CD4-positive, alpha-beta T cell (primary cell): Measurements from ENCODE around the gene UBE2D2. TPM values are rescaled to one million over a fixed set of nuclear protein-coding genes. Genes with fewer than 3 reads are reported as not detected.

Experiments
- ATAC-seq: fragments of 200-7000 bp; cut with Tn5 transposase; one replicate; pipeline ENCODE4 v1.10.0; 2022; ENCODE audit warnings: mild to moderate bottlenecking; ENCODE audit not compliant: poor library complexity
- CTCF ChIA-PET: fragments of 350-600 bp; sonication (Branson Sonifier 250); formaldehyde crosslinking; loops from one replicate; lab custom pipeline; 2021; ENCODE audit warnings: antibody characterized with exemption, inconsistent platforms; lab: Charles Lee
- POLR2A ChIA-PET: fragments of 350-600 bp; sonication (Branson Sonifier 250); formaldehyde crosslinking; loops from one replicate; lab custom pipeline; 2021; ENCODE audit warnings: antibody characterized with exemption, inconsistent platforms; lab: Charles Lee
- DNase-seq, 14 experiments: peaks; one replicate each; pipeline ENCODE4 v3.0.0-alpha.2; 2013 to 2020; ENCODE audit warnings: mixed read lengths in 2 of 14
- H3K27ac ChIP-seq, 2 donors: one replicate each; pipeline versions ENCODE4 v1.5.1 to v1.7.0; 2013; ENCODE audit warnings: low read length in 2 of 2, low read depth in 1 of 2, mild to moderate bottlenecking in 1 of 2
- H3K27me3 ChIP-seq, 2 experiments: 1 replicate in 1 of 2; 2 replicates in 1 of 2; pipeline versions ENCODE4 v1.6.1 to v1.7.0; 2013; ENCODE audit warnings: low read length in 2 of 2, control low read depth in 1 of 2, mild to moderate bottlenecking in 1 of 2, moderate library complexity in 1 of 2; ENCODE audit not compliant: insufficient read depth in 2 of 2, control insufficient read depth in 1 of 2
- H3K36me3 ChIP-seq: one replicate; pipeline ENCODE4 v1.6.1; 2013; ENCODE audit warnings: low read length, control low read depth; ENCODE audit not compliant: insufficient read depth
- H3K4me1 ChIP-seq: one replicate; pipeline ENCODE4 v1.6.1; 2013; ENCODE audit warnings: low read length, control low read depth; ENCODE audit not compliant: insufficient read depth
- H3K4me3 ChIP-seq: one replicate; pipeline ENCODE4 v1.5.1; 2013; ENCODE audit warnings: mild to moderate bottlenecking, low read length, moderate library complexity
- H3K9me3 ChIP-seq, 2 experiments: 1 replicate in 1 of 2; 2 replicates in 1 of 2; pipeline versions ENCODE4 v1.6.1 to v1.7.0; 2013; ENCODE audit warnings: low read length in 2 of 2, mild to moderate bottlenecking in 2 of 2, control low read depth in 1 of 2, moderate library complexity in 1 of 2; ENCODE audit not compliant: control insufficient read depth in 1 of 2, insufficient read depth in 1 of 2
- H3K27ac Mint-ChIP-seq: one replicate; pipeline ENCODE4 v1.8.0; 2020; ENCODE audit warnings: mixed read lengths
- H3K27me3 Mint-ChIP-seq: one replicate; pipeline ENCODE4 v1.8.0; 2021; ENCODE audit warnings: mixed read lengths
- H3K36me3 Mint-ChIP-seq: one replicate; pipeline ENCODE4 v1.8.0; 2021; ENCODE audit warnings: low read depth, mixed read lengths
- H3K4me1 Mint-ChIP-seq: one replicate; pipeline ENCODE4 v1.8.0; 2021; ENCODE audit warnings: low read depth, mixed read lengths
- H3K4me3 Mint-ChIP-seq: one replicate; pipeline ENCODE4 v1.8.0; 2020; ENCODE audit warnings: mild to moderate bottlenecking, mixed read lengths
- H3K9me3 Mint-ChIP-seq: one replicate; pipeline ENCODE4 v1.8.0; 2020; ENCODE audit warnings: mixed read lengths
- intact Hi-C, 2 experiments: fragments of 100-400 bp; cut with DNase I in 1 of 2; cut with micrococcal nuclease in 1 of 2; formaldehyde crosslinking; loops; one replicate each; pipeline versions ENCODE4 v1.15.1 to v1.9.0; 2023 to 2025; cut with DNase I, micrococcal nuclease
- total RNA-seq, 174 experiments: library from RNA in 2 of 174; stranded (reverse) in 2 of 174; gene quantifications; one replicate each; pipeline ENCODE4 v1.2.3 and lab custom pipeline; 2021 to 2026
- TF ChIP-seq, protein P1 (sequence below): fragments of 200-600 bp; IDR thresholded peaks from one replicate; pipeline ENCODE4 v1.8.0; 2022; ENCODE audit warnings: antibody characterized with exemption, mild to moderate bottlenecking

UBE2D2 gene
- total RNA-seq, 2 experiments from 2014 or later, result 164 to 174 TPM

DNA sequence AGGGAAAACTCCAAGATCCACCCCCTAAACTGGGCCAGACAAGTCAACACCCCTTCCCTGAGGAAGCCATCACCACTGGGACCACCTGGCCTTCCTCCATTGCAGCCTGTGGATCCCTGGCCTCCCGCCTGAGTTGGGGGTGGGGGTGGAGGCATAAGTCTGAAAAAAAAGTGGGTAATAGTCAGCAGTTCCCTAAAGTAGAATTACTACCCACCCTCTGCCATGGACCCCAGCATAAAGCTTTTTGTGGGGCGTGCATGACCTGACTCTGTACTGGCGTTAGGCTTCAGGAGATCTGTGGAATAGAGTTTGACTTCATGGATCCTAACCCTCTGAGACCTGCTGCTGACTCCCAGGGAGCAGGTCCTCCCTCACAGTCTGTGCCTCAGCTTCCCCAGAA is 85.0 kb downstream of the UBE2D2 start:
- CTCF ChIA-PET, result interaction anchor here (1.0 to 2.4 kb wide), 1 partner anchor 119 kb away, joined by 3 to 8 read pairs; no protein-coding TSS in a partner anchor
- DNase-seq, result no peak
- Histone ChIP-seq H3K27ac (no peak overlapping the region), H3K27me3 (peaks cover 36 to 43% of the 10 kb centered on the region in 2 experiments), H3K9me3 (peaks cover 0 to 19% of the 10 kb centered on the region in 2 experiments), H3K36me3 (no peaks in the 10 kb centered on the region), H3K4me1 (peaks cover 38% of the 10 kb centered on the region), H3K4me3 (no peak overlapping the region)
- H3K27ac Mint-ChIP-seq, result no peak overlapping the region
- no peaks in the 10 kb centered on the region for H3K9me3 Mint-ChIP-seq
- no peaks in the 10 kb centered on the region for H3K36me3 Mint-ChIP-seq
- peak overlapping the region; percentile 59 for H3K4me3 Mint-ChIP-seq
- POLR2A ChIA-PET, result interaction anchor here (1.7 to 2.0 kb wide), 2 partner anchors 10 to 13 kb away, joined by 3 to 6 read pairs; no protein-coding TSS in a partner anchor
- TF ChIP-seq, protein P1, sequence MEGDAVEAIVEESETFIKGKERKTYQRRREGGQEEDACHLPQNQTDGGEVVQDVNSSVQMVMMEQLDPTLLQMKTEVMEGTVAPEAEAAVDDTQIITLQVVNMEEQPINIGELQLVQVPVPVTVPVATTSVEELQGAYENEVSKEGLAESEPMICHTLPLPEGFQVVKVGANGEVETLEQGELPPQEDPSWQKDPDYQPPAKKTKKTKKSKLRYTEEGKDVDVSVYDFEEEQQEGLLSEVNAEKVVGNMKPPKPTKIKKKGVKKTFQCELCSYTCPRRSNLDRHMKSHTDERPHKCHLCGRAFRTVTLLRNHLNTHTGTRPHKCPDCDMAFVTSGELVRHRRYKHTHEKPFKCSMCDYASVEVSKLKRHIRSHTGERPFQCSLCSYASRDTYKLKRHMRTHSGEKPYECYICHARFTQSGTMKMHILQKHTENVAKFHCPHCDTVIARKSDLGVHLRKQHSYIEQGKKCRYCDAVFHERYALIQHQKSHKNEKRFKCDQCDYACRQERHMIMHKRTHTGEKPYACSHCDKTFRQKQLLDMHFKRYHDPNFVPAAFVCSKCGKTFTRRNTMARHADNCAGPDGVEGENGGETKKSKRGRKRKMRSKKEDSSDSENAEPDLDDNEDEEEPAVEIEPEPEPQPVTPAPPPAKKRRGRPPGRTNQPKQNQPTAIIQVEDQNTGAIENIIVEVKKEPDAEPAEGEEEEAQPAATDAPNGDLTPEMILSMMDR, result no peak
- intact Hi-C loops, result no loop called here
- H3K27me3 Mint-ChIP-seq, result peaks cover 37% of the 10 kb centered on the region
- H3K4me1 Mint-ChIP-seq, result peaks cover 30% of the 10 kb centered on the region
- ATAC-seq, result no peak

DNA sequence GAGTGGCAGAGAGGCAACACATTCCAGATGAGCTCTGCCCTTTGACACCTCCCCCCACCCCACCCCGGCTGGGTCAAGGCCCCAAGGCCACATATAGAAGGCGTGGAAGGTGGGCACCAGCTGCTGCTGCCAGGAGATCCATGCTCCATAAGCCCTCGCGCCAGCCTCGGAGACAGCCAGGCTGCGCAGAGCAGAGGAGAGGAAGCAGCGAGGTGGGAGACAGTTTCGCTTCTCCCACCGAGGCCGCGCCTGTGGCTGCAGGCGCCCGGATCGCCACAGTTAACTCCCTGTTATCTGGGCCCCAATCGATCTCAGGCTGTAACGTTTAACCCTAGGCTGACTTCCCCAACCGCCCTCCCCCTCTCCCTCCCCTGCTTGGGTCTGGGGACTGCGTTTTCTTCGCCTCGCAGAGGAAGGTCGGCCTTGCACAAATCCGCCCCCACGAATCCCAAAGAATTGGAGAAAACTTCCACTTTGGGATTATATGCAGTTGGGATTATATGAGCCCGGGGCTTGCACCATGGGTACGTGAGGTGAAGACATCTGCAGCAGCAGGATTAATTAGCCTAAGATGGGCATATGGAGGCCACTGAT is 85.9 kb downstream of the UBE2D2 start:
- Mint-ChIP-seq H3K4me1 (peaks cover 34% of the 10 kb centered on the region), H3K9me3 (no peaks in the 10 kb centered on the region), H3K27me3 (peaks cover 46% of the 10 kb centered on the region), H3K27ac (no peak overlapping the region), H3K4me3 (peak overlapping the region; percentile 70), H3K36me3 (no peaks in the 10 kb centered on the region)
- TF ChIP-seq, protein P1, result no peak
- H3K27ac ChIP-seq, result no peak overlapping the region
- H3K4me3 ChIP-seq, result no peak overlapping the region
- H3K4me1 ChIP-seq, result peaks cover 41% of the 10 kb centered on the region
- peak in 1 of 14 experiments; percentile 35 for DNase-seq
- ATAC-seq, result no peak
- peaks cover 44 to 51% of the 10 kb centered on the region in 2 experiments for H3K27me3 ChIP-seq
- peaks cover 0 to 20% of the 10 kb centered on the region in 2 experiments for H3K9me3 ChIP-seq
- ChIA-PET CTCF (interaction anchor here (1.0 kb wide), 1 partner anchor 119 kb away, joined by 3 read pairs; no protein-coding TSS in a partner anchor), POLR2A (interaction anchor here (1.2 to 1.7 kb wide), 2 partner anchors 11 to 20 kb away, joined by 3 to 15 read pairs; no protein-coding TSS in a partner anchor)
- no peaks in the 10 kb centered on the region for H3K36me3 ChIP-seq
- intact Hi-C loops, result no loop called here

DNA sequence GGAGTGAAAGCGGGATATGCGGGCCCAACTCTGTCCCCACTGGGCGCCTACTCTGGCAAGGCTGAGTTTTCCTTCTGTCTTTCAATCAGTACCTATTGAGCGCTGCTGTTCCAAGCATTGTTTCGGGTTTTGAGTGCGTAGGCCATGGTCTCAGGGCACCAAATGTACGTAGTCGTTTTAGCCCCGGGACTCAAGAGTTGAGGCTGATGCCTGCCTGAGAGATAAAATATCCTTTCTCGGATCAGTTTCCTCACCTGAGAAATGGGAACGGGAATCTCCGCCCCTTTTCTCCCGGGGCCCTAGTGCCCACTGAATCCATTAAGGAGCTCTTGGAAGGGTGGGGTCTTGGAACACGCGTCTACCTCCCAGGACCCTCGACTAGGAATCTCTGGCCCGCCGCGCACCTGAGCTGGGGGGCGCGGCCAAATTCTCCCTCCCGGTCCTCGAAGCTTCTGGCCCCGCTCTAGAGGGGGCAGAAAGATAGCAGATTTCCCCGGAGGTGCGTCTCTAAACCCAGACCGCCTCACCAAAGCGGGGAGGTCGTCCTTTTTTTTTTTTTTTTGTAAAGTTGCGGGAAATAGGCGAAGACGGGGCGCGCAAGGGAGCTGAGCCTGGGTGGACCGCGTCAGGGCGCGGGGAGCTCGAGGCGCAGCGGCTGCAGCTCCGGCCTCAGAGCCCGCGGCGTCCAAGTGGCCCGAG is 86.5 kb downstream of the UBE2D2 start:
- Histone ChIP-seq H3K4me3 (no peak overlapping the region), H3K27me3 (peaks cover 48 to 57% of the 10 kb centered on the region in 2 experiments), H3K36me3 (no peaks in the 10 kb centered on the region), H3K4me1 (peaks cover 44% of the 10 kb centered on the region), H3K9me3 (peaks cover 0 to 20% of the 10 kb centered on the region in 2 experiments), H3K27ac (no peak overlapping the region)
- ChIA-PET CTCF (interaction anchor here (0.6 to 5.1 kb wide), 4 partner anchors 10 to 183 kb away, joined by 3 to 22 read pairs (median 3); no protein-coding TSS in a partner anchor), POLR2A (interaction anchor here (0.8 to 2.8 kb wide), 4 partner anchors 9 to 23 kb away, joined by 3 to 15 read pairs (median 8); no protein-coding TSS in a partner anchor)
- Mint-ChIP-seq H3K4me3 (peak overlapping the region; percentile 70), H3K27ac (no peak overlapping the region), H3K27me3 (peaks cover 53% of the 10 kb centered on the region), H3K36me3 (no peaks in the 10 kb centered on the region), H3K9me3 (no peaks in the 10 kb centered on the region), H3K4me1 (peaks cover 39% of the 10 kb centered on the region)
- DNase-seq, result no peak
- intact Hi-C loops, result no loop called here
- TF ChIP-seq, protein P1, result no peak
- ATAC-seq, result no peak
